Bronchial epithelial cell (primary cell): ENCODE data around the gene ETV3. TPM values are rescaled to one million over a fixed set of nuclear protein-coding genes. Genes with fewer than 3 reads are reported as not detected.

Experiments used
- DNase-seq: peaks from one replicate; pipeline ENCODE4 v3.0.0-alpha.2; 2010; ENCODE audit warnings: low read depth
- FAIRE-seq: peaks from 2 replicates; lab custom pipeline; 2011; peaks lifted over from hg19 to GRCh38; lab: Jason Lieb, UNC
- H3K27me3 ChIP-seq: 2 replicates; pipeline ENCODE4 v1.5.1; 2011; ENCODE audit warnings: low read length; ENCODE audit not compliant: control insufficient read depth, insufficient read depth
- H3K36me3 ChIP-seq: 2 replicates; pipeline ENCODE4 v1.5.1; 2011; ENCODE audit warnings: low read length; ENCODE audit not compliant: control insufficient read depth, insufficient read depth
- H3K4me3 ChIP-seq: 2 replicates; pipeline ENCODE4 v1.5.1; 2011; ENCODE audit warnings: mild to moderate bottlenecking, low read depth, low read length, control low read depth
- total RNA-seq: library from RNA; depleted of rRNA; stranded (reverse); fragments of >200 nt; gene quantifications from 2 replicates; pipeline ENCODE4 v1.2.1, GENCODE V29; 2014
- TF ChIP-seq, protein P1 (sequence below): IDR thresholded peaks from 2 replicates; pipeline ENCODE4 v1.5.1; 2011; ENCODE audit warnings: mild to moderate bottlenecking, moderate library complexity, low read length, control low read depth, inconsistent platforms; ENCODE audit not compliant: insufficient read depth, severe bottlenecking

The ETV3 gene
- total RNA-seq, 1 donor from 2014 or later, result 17.1 TPM

DNA sequence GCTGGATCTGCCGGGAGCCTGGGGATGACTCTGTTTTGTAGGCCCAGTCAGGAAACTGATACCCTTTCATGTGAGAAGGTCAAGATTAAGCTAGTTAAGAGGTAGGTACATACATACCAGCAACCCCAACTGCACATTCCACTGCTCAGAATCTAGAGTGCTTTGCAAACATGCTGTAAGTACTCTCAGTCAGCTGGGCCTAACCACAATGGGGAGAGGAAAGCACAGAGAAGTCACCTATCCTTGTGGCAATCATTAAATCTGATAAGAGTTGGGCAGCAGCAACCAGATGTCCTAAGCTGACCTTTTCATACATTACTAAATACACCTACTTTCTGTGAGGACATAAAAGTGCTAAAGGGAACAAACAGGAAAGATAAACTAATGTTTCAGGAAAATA lies 2.5 kb downstream of the ETV3 start:
- peak; percentile 42 for DNase-seq
- FAIRE-seq, result peak; percentile 55
- peaks cover 25% of the 10 kb centered on the region for H3K36me3 ChIP-seq

DNA sequence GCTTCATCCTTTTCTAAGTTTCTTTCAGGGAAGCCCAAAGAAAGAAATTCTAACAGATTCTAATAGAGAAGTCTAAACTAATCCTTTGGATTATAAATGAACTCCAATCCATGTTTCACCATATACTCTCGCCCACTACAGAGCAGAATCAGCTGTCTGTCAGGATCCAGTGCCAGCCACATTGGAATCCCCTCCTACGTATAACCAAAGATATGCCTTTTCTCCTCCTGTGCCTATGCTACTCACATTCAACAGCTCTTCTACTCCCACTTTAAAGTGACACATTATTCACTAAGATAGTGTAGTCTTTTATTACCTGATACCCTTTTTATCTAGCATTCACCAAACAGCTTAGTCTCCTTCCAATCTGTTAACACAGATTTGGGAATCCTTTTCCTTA lies 3.1 kb downstream of the ETV3 start:
- TF ChIP-seq, protein P1, sequence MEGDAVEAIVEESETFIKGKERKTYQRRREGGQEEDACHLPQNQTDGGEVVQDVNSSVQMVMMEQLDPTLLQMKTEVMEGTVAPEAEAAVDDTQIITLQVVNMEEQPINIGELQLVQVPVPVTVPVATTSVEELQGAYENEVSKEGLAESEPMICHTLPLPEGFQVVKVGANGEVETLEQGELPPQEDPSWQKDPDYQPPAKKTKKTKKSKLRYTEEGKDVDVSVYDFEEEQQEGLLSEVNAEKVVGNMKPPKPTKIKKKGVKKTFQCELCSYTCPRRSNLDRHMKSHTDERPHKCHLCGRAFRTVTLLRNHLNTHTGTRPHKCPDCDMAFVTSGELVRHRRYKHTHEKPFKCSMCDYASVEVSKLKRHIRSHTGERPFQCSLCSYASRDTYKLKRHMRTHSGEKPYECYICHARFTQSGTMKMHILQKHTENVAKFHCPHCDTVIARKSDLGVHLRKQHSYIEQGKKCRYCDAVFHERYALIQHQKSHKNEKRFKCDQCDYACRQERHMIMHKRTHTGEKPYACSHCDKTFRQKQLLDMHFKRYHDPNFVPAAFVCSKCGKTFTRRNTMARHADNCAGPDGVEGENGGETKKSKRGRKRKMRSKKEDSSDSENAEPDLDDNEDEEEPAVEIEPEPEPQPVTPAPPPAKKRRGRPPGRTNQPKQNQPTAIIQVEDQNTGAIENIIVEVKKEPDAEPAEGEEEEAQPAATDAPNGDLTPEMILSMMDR, result no peak
- H3K4me3 ChIP-seq, result no peak overlapping the region
- H3K36me3 ChIP-seq, result peaks cover 28% of the 10 kb centered on the region
- no peaks in the 10 kb centered on the region for H3K27me3 ChIP-seq
- DNase-seq, result peak; percentile 33
- FAIRE-seq, result no peak

More for the DNA sequence above, 2.5 kb downstream of the ETV3 start:
- TF ChIP-seq, protein P1, result no peak
- Histone ChIP-seq H3K4me3 (no peak overlapping the region), H3K27me3 (no peaks in the 10 kb centered on the region)

DNA sequence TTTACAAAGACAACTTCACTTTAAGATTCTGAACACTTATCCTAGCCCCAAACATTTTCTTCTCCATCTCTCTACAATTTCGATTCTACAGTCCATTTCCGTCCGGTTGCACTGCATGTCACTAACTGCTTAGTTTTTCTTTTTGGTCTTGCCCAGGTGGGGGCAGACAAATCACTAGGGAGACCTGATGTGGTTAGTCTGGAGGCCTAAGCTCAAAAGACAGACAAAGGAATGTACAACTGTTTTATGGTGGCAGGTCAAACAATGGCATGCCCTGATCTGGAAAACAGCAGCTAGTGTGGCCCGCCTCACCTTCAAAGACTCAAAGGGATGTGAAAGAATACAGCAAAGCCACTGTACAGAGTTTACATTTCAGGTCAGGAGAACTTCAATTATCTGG lies 3.8 kb downstream of the ETV3 start:
- H3K4me3 ChIP-seq, result no peak overlapping the region
- TF ChIP-seq, protein P1, result no peak
- H3K27me3 ChIP-seq, result no peaks in the 10 kb centered on the region
- FAIRE-seq (no peak), DNase-seq (no peak)
- H3K36me3 ChIP-seq, result peaks cover 28% of the 10 kb centered on the region

DNA sequence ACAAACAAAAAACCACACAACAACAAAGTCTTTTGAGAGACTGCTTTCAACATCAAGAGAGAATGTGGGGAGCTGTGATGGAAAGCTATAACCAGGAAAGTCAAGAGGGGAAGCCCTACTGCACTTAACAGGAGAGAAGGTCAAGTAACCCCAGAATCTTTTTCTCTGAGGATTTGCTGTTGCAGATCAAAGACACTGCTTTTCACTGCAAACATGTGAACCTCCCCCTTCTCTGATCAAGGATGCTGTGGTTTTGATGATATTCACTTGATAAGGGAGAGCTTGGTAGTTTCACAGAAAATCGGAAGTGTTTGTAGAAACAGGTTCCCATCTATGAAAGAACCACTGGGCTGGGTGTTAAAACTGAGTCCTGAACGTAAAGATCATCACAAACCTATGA lies 4.8 kb downstream of the ETV3 start:
- FAIRE-seq, result no peak
- Histone ChIP-seq H3K36me3 (peaks cover 28% of the 10 kb centered on the region), H3K27me3 (no peaks in the 10 kb centered on the region), H3K4me3 (no peak overlapping the region)
- TF ChIP-seq, protein P1, result no peak
- no peak for DNase-seq

DNA sequence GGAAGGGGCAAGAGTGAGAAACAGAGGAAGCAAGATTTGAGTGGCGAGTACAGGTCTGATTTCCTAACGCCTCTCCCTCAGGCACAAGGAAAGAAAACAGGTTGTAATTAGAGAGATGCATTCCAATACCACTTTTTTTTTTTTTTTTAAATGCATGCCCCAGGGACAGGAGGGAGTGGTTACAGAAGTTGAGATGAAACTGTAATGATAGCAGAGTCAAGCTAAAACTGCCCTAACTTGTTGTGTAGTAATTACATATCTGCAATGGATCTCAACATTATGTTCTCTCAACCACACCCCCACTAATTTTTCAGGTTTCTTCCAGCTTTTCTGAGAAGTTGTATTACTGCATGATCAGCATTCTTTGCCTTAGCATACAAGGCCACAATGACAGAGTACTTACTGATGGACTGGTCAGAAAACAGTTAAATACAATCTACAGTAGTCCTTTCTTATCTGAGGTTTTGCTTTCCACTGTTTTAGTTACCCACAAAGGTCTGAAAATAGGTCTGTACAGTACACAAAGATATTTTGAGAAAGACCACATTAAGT lies 5.5 kb downstream of the ETV3 start:
- H3K36me3 ChIP-seq, result peaks cover 28% of the 10 kb centered on the region
- no peak overlapping the region for H3K4me3 ChIP-seq
- TF ChIP-seq, protein P1, result no peak
- no peak for FAIRE-seq
- no peaks in the 10 kb centered on the region for H3K27me3 ChIP-seq
- peak; percentile 81 for DNase-seq

DNA sequence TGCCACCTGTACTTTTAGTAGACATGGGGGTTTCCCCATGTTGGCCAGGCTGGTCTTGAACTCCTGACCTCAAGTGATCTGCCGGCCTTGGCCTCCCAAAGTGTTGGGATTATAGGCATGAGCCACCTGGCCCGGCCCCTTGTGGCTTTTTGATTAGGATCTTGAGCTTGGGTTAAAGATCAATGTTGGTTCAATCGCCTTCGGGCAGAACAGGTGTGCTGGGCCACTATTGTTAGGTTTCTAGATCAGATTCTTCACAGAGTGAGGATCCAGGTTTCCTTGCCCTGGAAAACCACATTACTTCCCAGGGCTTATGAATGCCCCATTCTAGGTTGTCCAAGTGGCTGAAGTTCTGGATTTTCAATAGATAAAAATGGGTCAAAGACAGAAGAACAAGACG lies 6.1 kb downstream of the ETV3 start:
- DNase-seq (no peak), FAIRE-seq (no peak)
- TF ChIP-seq, protein P1, result no peak
- Histone ChIP-seq H3K36me3 (peaks cover 28% of the 10 kb centered on the region), H3K4me3 (no peak overlapping the region), H3K27me3 (no peaks in the 10 kb centered on the region)
